Body of pancreas (tissue), 4 donors: ENCODE measurements around the gene DENND10.

ENCODE experiments used
- POLR2A ChIP-seq, 3 donors: fragments of 450-650 bp; IDR thresholded peaks; one replicate each; pipeline ENCODE4 v1.6.1; 2016; ENCODE audit warnings: antibody characterized with exemption in 3 of 3, mild to moderate bottlenecking in 2 of 3
- TF ChIP-seq, protein P1 (sequence below), 7 experiments: fragments of 450-650 bp in 4 of 7; fragments of 200-600 bp in 3 of 7; sonication (generic) in 3 of 7; IDR thresholded peaks; one replicate each; pipeline ENCODE4 v1.5.1; 2016 to 2019; ENCODE audit warnings: antibody characterized with exemption in 7 of 7

- TF ChIP-seq POLR2A (IDR thresholded peaks at IDR 0.05), result no peak
- TF ChIP-seq, protein P1, sequence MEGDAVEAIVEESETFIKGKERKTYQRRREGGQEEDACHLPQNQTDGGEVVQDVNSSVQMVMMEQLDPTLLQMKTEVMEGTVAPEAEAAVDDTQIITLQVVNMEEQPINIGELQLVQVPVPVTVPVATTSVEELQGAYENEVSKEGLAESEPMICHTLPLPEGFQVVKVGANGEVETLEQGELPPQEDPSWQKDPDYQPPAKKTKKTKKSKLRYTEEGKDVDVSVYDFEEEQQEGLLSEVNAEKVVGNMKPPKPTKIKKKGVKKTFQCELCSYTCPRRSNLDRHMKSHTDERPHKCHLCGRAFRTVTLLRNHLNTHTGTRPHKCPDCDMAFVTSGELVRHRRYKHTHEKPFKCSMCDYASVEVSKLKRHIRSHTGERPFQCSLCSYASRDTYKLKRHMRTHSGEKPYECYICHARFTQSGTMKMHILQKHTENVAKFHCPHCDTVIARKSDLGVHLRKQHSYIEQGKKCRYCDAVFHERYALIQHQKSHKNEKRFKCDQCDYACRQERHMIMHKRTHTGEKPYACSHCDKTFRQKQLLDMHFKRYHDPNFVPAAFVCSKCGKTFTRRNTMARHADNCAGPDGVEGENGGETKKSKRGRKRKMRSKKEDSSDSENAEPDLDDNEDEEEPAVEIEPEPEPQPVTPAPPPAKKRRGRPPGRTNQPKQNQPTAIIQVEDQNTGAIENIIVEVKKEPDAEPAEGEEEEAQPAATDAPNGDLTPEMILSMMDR (IDR thresholded peaks at IDR 0.05), result peak in 3 of 7 experiments; percentile 16 to 21 (median 16)
These were observed 58.0 kb downstream of the DENND10 start for GRCh38 chr10:119161680-119162451.
